SK-N-SH treated with all-trans-retinoic acid at 6 μM for 48 hours (cell line): ENCODE results near the gene PYHIN1.

ENCODE experiments used
- CREB5 ChIP-seq: fragments of 250-450 bp; sonication (Bioruptor Pico); IDR thresholded peaks from 2 replicates; pipeline ENCODE4 v1.5.1; 2020; ENCODE audit warnings: low read depth, mild to moderate bottlenecking, moderate library complexity
- CSRNP3 ChIP-seq: fragments of 250-450 bp; sonication (Bioruptor Pico); IDR thresholded peaks from 2 replicates; pipeline ENCODE4 v1.5.1; 2021; ENCODE audit warnings: mild to moderate bottlenecking, moderate library complexity
- PATZ1 ChIP-seq: fragments of 250-450 bp; sonication (Bioruptor Pico); IDR thresholded peaks from 2 replicates; pipeline ENCODE4 v1.8.0; 2020; ENCODE audit warnings: mild to moderate bottlenecking, moderate library complexity, borderline replicate concordance
- SNAI2 ChIP-seq: fragments of 250-450 bp; sonication (Bioruptor Pico); IDR thresholded peaks from 2 replicates; pipeline ENCODE4 v1.5.0; 2020; ENCODE audit warnings: mild to moderate bottlenecking, moderate library complexity
- ZC3H10 ChIP-seq: fragments of 250-450 bp; sonication (Bioruptor Pico); IDR thresholded peaks from 2 replicates; pipeline ENCODE4 v1.5.1; 2021; ENCODE audit warnings: mild to moderate bottlenecking, moderate library complexity
- ZFP3 ChIP-seq: fragments of 250-450 bp; sonication (Bioruptor Pico); IDR thresholded peaks from 2 replicates; pipeline ENCODE4 v1.5.0; 2020; ENCODE audit warnings: mild to moderate bottlenecking, moderate library complexity
- ZFP30 ChIP-seq: fragments of 450-650 bp; formaldehyde crosslinking; IDR thresholded peaks from 2 replicates; pipeline ENCODE4 v1.5.0; 2022; ENCODE audit warnings: mild to moderate bottlenecking, moderate library complexity
- ZNF8 ChIP-seq: fragments of 450-650 bp; formaldehyde crosslinking; IDR thresholded peaks from 2 replicates; pipeline ENCODE4 v1.5.0; 2020; ENCODE audit warnings: mild to moderate bottlenecking, moderate library complexity

GRCh38 chr1:158998037-158998780, 66.9 kb downstream of the PYHIN1 start:
- no peak for TF ChIP-seq CREB5 (CRISPR knock-in tag)
- TF ChIP-seq SNAI2 (CRISPR knock-in tag), result no peak
- TF ChIP-seq ZNF8 (CRISPR knock-in tag), result no peak
- no peak for TF ChIP-seq ZFP3 (CRISPR knock-in tag)
- no peak for TF ChIP-seq ZC3H10
- no peak for TF ChIP-seq CSRNP3 (CRISPR knock-in tag)
- TF ChIP-seq ZFP30 (CRISPR knock-in tag), result no peak
- TF ChIP-seq PATZ1, result no peak
